Kidney epithelial cell (primary cell): ENCODE results near the gene OR2AG1. TPM values are rescaled to one million over a fixed set of nuclear protein-coding genes. Genes with fewer than 3 reads are reported as not detected.

Experiments
- DNase-seq: peaks from one replicate; pipeline ENCODE4 v3.0.0-alpha.2; 2010; ENCODE audit warnings: low read depth
- H3K27me3 ChIP-seq: 2 replicates; pipeline ENCODE4 v1.6.0; 2011; ENCODE audit warnings: low read length; ENCODE audit not compliant: control insufficient read depth, insufficient read depth
- H3K36me3 ChIP-seq: 2 replicates; pipeline ENCODE4 v1.5.1; 2011; ENCODE audit warnings: low read length; ENCODE audit not compliant: control insufficient read depth, insufficient read depth
- H3K4me3 ChIP-seq: 2 replicates; pipeline ENCODE4 v1.5.1; 2011; ENCODE audit warnings: low read depth, mild to moderate bottlenecking, control low read depth, low read length
- total RNA-seq: library from RNA; depleted of rRNA; stranded (reverse); fragments of >200 nt; gene quantifications from 2 replicates; pipeline ENCODE4 v1.2.3, GENCODE V29; 2015
- TF ChIP-seq, protein P1 (sequence below): IDR thresholded peaks from 2 replicates; pipeline ENCODE4 v1.5.1; 2011; ENCODE audit warnings: mild to moderate bottlenecking, moderate library complexity, low read length, control low read depth, inconsistent platforms; ENCODE audit not compliant: insufficient read depth, poor library complexity, severe bottlenecking

OR2AG1 gene
- total RNA-seq, 1 donor from 2014 or later: not detected

- Histone ChIP-seq H3K4me3 (no peak overlapping the region), H3K27me3 (no peaks in the 10 kb centered on the region), H3K36me3 (no peaks in the 10 kb centered on the region)
- TF ChIP-seq, protein P1, sequence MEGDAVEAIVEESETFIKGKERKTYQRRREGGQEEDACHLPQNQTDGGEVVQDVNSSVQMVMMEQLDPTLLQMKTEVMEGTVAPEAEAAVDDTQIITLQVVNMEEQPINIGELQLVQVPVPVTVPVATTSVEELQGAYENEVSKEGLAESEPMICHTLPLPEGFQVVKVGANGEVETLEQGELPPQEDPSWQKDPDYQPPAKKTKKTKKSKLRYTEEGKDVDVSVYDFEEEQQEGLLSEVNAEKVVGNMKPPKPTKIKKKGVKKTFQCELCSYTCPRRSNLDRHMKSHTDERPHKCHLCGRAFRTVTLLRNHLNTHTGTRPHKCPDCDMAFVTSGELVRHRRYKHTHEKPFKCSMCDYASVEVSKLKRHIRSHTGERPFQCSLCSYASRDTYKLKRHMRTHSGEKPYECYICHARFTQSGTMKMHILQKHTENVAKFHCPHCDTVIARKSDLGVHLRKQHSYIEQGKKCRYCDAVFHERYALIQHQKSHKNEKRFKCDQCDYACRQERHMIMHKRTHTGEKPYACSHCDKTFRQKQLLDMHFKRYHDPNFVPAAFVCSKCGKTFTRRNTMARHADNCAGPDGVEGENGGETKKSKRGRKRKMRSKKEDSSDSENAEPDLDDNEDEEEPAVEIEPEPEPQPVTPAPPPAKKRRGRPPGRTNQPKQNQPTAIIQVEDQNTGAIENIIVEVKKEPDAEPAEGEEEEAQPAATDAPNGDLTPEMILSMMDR: no peak
- DNase-seq: no peak
These were observed 41.5 kb downstream of the OR2AG1 start for GRCh38 chr11:6824136-6824823.

DNA sequence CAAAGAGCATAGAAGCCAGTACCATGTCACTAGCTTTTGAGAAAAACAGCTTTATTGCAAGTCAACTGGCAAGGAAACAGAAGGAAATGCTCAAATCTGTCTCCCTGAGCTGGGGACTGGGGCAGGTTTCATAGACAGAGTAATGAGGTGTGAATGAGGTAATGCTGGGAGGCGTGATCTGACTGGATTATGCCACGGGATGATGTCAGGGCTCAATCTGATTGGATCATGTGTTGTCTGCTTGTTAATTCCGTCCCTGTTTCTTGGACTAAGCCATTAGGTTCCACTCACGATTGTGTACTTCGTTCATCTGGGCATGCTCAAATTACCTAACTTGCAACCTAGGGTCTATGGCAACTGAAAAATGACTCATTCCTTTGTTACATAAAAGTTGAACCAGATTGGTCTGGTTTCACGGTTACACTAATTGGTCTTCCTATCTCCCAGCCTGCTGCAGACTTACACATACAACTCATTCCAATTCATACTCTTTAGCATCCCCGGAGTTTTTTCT is 42.5 kb downstream of the OR2AG1 start:
- no peak for DNase-seq
- no peak overlapping the region for H3K4me3 ChIP-seq
- TF ChIP-seq, protein P1: no peak
- no peaks in the 10 kb centered on the region for H3K27me3 ChIP-seq
- no peaks in the 10 kb centered on the region for H3K36me3 ChIP-seq

GRCh38 chr11:6828103-6828502 is 45.3 kb downstream of the OR2AG1 start:
- Histone ChIP-seq H3K36me3 (no peaks in the 10 kb centered on the region), H3K4me3 (no peak overlapping the region), H3K27me3 (no peaks in the 10 kb centered on the region)
- DNase-seq: no peak
- TF ChIP-seq, protein P1: no peak

DNA sequence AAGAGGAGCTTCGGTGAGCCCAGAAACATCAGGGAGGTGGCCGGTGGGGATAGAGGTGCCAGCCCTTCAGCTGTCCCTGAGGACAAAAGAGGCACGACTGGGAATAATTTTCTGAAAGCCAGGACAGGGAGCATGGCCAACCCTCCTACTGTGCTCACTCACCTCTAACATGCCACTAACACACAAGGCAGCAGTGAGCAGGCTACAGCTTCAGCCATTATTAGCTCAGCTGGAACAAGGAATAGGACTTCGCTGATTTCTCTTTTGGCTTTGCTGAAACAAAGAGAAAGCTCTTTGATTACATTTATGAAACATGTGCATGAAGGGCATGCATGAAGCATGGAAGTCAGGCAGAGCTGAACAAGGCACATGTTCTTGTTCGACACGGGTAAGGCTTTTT is 50.5 kb downstream of the OR2AG1 start:
- TF ChIP-seq, protein P1: no peak
- H3K4me3 ChIP-seq: no peak overlapping the region
- H3K36me3 ChIP-seq: no peaks in the 10 kb centered on the region
- no peak for DNase-seq
- no peaks in the 10 kb centered on the region for H3K27me3 ChIP-seq

DNA sequence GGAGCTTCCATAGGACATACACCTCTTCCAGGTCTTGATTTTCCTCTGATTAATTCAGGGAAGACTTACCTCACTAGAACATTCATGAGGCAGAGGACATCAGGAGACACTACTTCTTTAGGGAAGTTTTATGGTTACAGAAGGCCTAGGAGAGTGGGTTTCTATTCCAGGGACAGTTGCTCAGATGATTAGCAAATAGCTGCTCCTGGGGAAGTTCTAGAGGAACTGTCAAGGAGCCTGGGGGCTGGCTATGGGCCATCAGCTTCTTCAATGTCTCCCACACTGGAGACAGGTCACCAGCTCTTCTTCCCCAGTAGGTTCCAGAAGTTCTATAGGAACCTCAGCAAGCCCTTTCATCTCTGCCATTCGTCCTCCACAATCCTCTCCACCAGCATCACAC is 51.2 kb downstream of the OR2AG1 start:
- Histone ChIP-seq H3K36me3 (no peaks in the 10 kb centered on the region), H3K4me3 (no peak overlapping the region), H3K27me3 (no peaks in the 10 kb centered on the region)
- DNase-seq: no peak
- TF ChIP-seq, protein P1: no peak

Other genes starting within 250 kb of the OR2AG1 start
- gene RRP8, start 179.4 kb upstream of the OR2AG1 start, total RNA-seq: 13.7 and 26.4 TPM in 2 replicates
- gene ILK, start 179.2 kb upstream of the OR2AG1 start, total RNA-seq: 154 and 156 TPM in 2 replicates
- gene TAF10, start 170.8 kb upstream of the OR2AG1 start, total RNA-seq: 57.2 and 66.1 TPM in 2 replicates
- 72.4 and 77.7 TPM in 2 replicates for gene TPP1, start 163.6 kb upstream of the OR2AG1 start, total RNA-seq
- gene DCHS1, start 127.2 kb upstream of the OR2AG1 start, total RNA-seq: 15.5 and 20.7 TPM in 2 replicates
- gene MRPL17, start 99.7 kb upstream of the OR2AG1 start, total RNA-seq: 27.0 and 43.6 TPM in 2 replicates
- gene OR2AG2, start 11.0 kb upstream of the OR2AG1 start, total RNA-seq: 0.04 and 0.27 TPM in 2 replicates
- gene OR6A2, start 16.7 kb downstream of the OR2AG1 start, total RNA-seq: not detected in 2 replicates
- gene OR10A5, start 62.7 kb downstream of the OR2AG1 start, total RNA-seq: not detected in 2 replicates
- not detected in 2 replicates for gene OR10A2, start 80.0 kb downstream of the OR2AG1 start, total RNA-seq
- not detected in 2 replicates for gene OR10A4, start 93.6 kb downstream of the OR2AG1 start, total RNA-seq
- gene OR2D2, start 109.5 kb downstream of the OR2AG1 start, total RNA-seq: 0.38 TPM in 1 of 2 replicates, not detected in the other
- not detected in 2 replicates for gene OR2D3, start 138.0 kb downstream of the OR2AG1 start, total RNA-seq
- gene ZNF215, start 143.4 kb downstream of the OR2AG1 start, total RNA-seq: 1.5 and 2.7 TPM in 2 replicates
- gene ZNF214, start 237.3 kb downstream of the OR2AG1 start, total RNA-seq: 2.5 and 4.0 TPM in 2 replicates
- not detected in 2 replicates for gene NLRP14, start 237.5 kb downstream of the OR2AG1 start, total RNA-seq